GM23248 (cell line): ENCODE results near the gene RORB.

Experiments
- EZH2 ChIP-seq: fragments of 200-600 bp; sonication (generic); IDR thresholded peaks from 2 replicates; pipeline ENCODE4 v1.6.1; 2018; ENCODE audit warnings: antibody characterized with exemption, mild to moderate bottlenecking; ENCODE audit not compliant: insufficient read depth, poor library complexity, severe bottlenecking
- EZH2phosphoT487 ChIP-seq: fragments of 200-600 bp; sonication (generic); IDR thresholded peaks from 2 replicates; pipeline ENCODE4 v1.6.1; 2018; ENCODE audit warnings: antibody characterized with exemption, moderate library complexity, mild to moderate bottlenecking, low read depth; ENCODE audit not compliant: insufficient read depth

- no peak for TF ChIP-seq EZH2phosphoT487
- TF ChIP-seq EZH2 = no peak
Observed at GRCh38 chr9:74512416-74512815, 15.3 kb downstream of the RORB start.
